ENCODE data around the gene GSG1.
A peak's percentile ranks its signal among the peaks of the same experiment; 100 is the strongest.
"Not testable (repeated sequence)": the region's sequence is repeated elsewhere in the genome, so short reads cannot be mapped to it uniquely, and the experiment has no call there.

GSG1 gene

DNA sequence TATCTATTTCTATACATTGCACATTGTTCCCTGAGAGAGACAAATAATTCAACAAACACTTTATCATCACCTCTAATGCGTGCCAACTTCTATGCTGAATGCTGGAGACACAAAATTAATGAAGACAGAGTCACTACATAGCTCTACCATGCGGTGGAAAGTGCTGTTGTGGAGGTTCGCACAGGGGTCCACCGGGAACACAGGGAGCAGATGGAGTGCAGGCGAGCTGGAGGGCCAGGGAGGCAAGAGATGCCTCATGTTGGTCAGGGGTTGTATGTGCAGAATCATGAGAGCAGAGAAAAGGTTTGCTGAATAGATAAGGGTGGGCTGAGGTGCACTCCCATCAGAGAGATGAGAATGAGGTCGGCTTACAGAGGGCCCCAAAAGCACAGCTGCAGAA is 34.1 kb downstream of the GSG1 start:
- Mint-ChIP-seq H3K36me3 (ENCODE audit: low read depth) (peaks cover 49% of the 10 kb centered on the region), H3K4me1 (ENCODE audit: low read depth) (peaks cover 4% of the 10 kb centered on the region), H3K4me3 (no peak overlapping the region), H3K27me3 (no peaks in the 10 kb centered on the region), H3K9me3 (no peaks in the 10 kb centered on the region), H3K27ac (no peak overlapping the region)
- DNase-seq, result no peak

GRCh38 chr12:13067322-13067721 is 36.1 kb downstream of the GSG1 start:
- peaks cover 48% of the 10 kb centered on the region for H3K36me3 Mint-ChIP-seq (ENCODE audit: low read depth)
- no peak overlapping the region for H3K4me3 Mint-ChIP-seq
- no peak for DNase-seq
- H3K27me3 Mint-ChIP-seq, result no peaks in the 10 kb centered on the region
- no peaks in the 10 kb centered on the region for H3K9me3 Mint-ChIP-seq
- H3K27ac Mint-ChIP-seq, result no peak overlapping the region
- peaks cover 4% of the 10 kb centered on the region for H3K4me1 Mint-ChIP-seq (ENCODE audit: low read depth)

DNA sequence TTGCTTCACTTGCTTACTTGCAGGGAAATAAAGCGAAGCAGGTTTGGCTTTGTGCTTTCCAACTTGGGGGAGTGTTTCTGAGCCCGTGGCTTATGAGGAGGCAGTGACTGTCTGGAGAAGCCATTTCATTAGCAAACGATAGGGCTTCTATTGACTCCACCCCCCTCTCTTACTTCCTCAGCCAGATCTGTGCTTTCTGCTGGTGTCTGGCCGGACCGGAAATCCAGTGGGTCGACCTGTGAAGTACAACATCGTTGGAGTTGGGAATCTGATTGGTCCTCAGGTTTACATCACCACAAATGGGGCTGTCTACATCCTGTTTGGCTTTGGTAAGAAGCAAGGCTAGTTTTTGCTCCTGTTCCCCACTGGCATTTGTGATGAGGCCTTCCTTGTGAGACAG is 37.0 kb downstream of the GSG1 start:
- H3K36me3 Mint-ChIP-seq (ENCODE audit: low read depth), result peaks cover 50% of the 10 kb centered on the region
- no peak for DNase-seq

DNA sequence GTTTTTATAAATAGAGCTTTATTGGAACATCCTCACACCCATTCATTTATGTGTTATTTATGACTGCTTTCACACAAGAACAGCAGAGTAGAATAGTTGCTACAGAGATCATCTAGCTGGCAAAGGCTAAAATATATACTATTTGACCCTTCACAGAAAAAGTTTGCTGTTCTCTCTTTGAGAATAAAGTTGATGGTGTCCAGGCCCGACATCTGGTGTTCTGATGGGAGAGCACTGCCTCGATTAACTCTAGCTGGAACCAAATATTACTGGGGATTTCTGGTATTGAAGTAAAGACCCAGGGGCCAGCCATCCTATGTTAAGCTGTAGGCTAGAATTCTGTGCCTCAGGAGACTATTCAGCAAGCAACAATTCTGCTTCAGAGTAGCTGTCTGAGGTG is 37.5 kb downstream of the GSG1 start:
- no peaks in the 10 kb centered on the region for H3K9me3 Mint-ChIP-seq
- no peaks in the 10 kb centered on the region for H3K27me3 Mint-ChIP-seq
- no peak overlapping the region for H3K27ac Mint-ChIP-seq
- DNase-seq, result no peak
- H3K4me3 Mint-ChIP-seq, result no peak overlapping the region
- peaks cover 48% of the 10 kb centered on the region for H3K36me3 Mint-ChIP-seq (ENCODE audit: low read depth)
- peaks cover 4% of the 10 kb centered on the region for H3K4me1 Mint-ChIP-seq (ENCODE audit: low read depth)

More for the DNA sequence above, 37.0 kb downstream of the GSG1 start:
- no peaks in the 10 kb centered on the region for H3K27me3 Mint-ChIP-seq
- no peak overlapping the region for H3K4me3 Mint-ChIP-seq
- no peak overlapping the region for H3K27ac Mint-ChIP-seq
- no peaks in the 10 kb centered on the region for H3K9me3 Mint-ChIP-seq
- H3K4me1 Mint-ChIP-seq (ENCODE audit: low read depth), result peaks cover 4% of the 10 kb centered on the region

DNA sequence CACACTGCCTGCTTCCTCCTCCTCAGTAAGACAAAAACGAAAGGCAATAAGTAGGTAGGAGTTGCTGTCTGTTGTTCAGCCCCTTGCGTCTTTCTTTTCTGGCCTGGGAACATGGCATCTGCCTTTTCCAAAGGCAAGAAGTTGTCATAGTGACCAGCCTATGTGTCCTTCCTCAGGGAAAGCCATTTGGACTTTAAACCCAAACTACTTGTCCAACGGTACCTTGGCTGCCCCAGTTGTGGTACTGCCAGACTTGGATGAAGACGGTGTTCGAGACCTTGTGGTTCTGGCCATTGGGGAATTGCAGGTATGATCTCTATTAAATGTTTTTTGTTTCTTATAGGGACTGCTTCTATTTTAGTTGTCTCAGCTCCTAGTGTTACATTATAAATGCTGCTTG is 40.8 kb downstream of the GSG1 start:
- no peaks in the 10 kb centered on the region for H3K9me3 Mint-ChIP-seq
- DNase-seq, result no peak
- no peaks in the 10 kb centered on the region for H3K27me3 Mint-ChIP-seq
- no peak overlapping the region for H3K27ac Mint-ChIP-seq
- peaks cover 4% of the 10 kb centered on the region for H3K4me1 Mint-ChIP-seq (ENCODE audit: low read depth)
- peaks cover 51% of the 10 kb centered on the region for H3K36me3 Mint-ChIP-seq (ENCODE audit: low read depth)
- H3K4me3 Mint-ChIP-seq, result no peak overlapping the region

GRCh38 chr12:13061377-13061776 is 42.1 kb downstream of the GSG1 start:
- Mint-ChIP-seq H3K9me3 (no peaks in the 10 kb centered on the region), H3K36me3 (ENCODE audit: low read depth) (peaks cover 45% of the 10 kb centered on the region), H3K4me3 (no peak overlapping the region), H3K4me1 (ENCODE audit: low read depth) (no peaks in the 10 kb centered on the region), H3K27ac (no peak overlapping the region), H3K27me3 (no peaks in the 10 kb centered on the region)
- DNase-seq, result no peak

DNA sequence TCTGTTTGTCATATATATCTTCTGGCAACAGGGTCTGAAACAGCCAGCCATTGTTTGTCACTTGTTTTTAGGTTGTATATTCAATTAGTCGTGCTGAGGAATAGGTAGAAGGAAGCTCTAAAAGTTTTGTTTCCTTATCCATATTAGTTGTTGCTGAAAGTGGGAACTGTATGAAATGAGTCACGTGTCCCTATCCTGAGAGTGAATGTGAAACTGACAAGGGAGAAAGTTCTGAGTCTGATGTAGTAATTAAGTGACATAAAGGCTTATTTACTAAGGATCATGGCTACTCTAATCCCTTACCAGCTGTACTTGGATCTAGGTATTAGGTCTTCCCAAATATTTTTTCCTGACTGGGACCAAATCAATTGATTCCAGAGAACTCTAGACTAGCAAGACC is 42.9 kb downstream of the GSG1 start:
- no peaks in the 10 kb centered on the region for H3K9me3 Mint-ChIP-seq
- peaks cover 46% of the 10 kb centered on the region for H3K36me3 Mint-ChIP-seq (ENCODE audit: low read depth)
- H3K4me3 Mint-ChIP-seq, result no peak overlapping the region
- H3K27me3 Mint-ChIP-seq, result no peaks in the 10 kb centered on the region
- H3K4me1 Mint-ChIP-seq (ENCODE audit: low read depth), result no peaks in the 10 kb centered on the region
- H3K27ac Mint-ChIP-seq, result no peak overlapping the region
- no peak for DNase-seq

GRCh38 chr12:13053617-13054016 is 49.9 kb downstream of the GSG1 start:
- H3K4me3 Mint-ChIP-seq; H3K27me3 Mint-ChIP-seq; H3K36me3 Mint-ChIP-seq (ENCODE audit: low read depth); DNase-seq; H3K27ac Mint-ChIP-seq; H3K9me3 Mint-ChIP-seq: not testable (repeated sequence)
- peaks cover 13% of the 10 kb centered on the region for H3K4me1 Mint-ChIP-seq (ENCODE audit: low read depth)

- H3K4me1 Mint-ChIP-seq (ENCODE audit: low read depth), result peaks cover 15% of the 10 kb centered on the region
- no peaks in the 10 kb centered on the region for H3K27me3 Mint-ChIP-seq
- DNase-seq, result no peak
- H3K27ac Mint-ChIP-seq, result no peak overlapping the region
- no peak overlapping the region for H3K4me3 Mint-ChIP-seq
- peaks cover 8% of the 10 kb centered on the region for H3K9me3 Mint-ChIP-seq
- H3K36me3 Mint-ChIP-seq (ENCODE audit: low read depth), result peaks cover 2% of the 10 kb centered on the region
These were observed 51.0 kb downstream of the GSG1 start for GRCh38 chr12:13052421-13052820.

DNA sequence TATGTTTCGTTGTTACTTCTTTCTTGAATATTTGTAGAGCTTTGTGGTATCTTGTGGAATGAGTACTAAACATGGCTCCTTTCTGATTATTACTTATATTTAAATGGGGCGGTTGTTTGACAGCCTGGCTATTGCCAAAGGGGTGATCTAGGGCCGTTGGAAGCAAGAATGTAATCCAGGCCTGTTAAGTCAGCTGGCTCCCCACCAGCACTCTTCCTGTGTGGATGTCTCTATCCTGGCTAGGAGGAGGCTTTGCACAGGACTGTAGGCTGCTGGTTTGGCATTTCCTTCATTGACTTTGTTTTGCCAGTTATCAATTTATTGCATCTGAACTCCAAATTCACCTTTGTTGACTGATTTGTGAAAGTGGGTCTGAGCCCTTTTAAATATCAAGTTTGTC is 53.7 kb downstream of the GSG1 start:
- H3K4me3 Mint-ChIP-seq, result no peak overlapping the region
- H3K9me3 Mint-ChIP-seq, result peaks cover 8% of the 10 kb centered on the region
- no peak for DNase-seq
- H3K4me1 Mint-ChIP-seq (ENCODE audit: low read depth), result peaks cover 33% of the 10 kb centered on the region
- no peaks in the 10 kb centered on the region for H3K27me3 Mint-ChIP-seq
- H3K36me3 Mint-ChIP-seq (ENCODE audit: low read depth), result no peaks in the 10 kb centered on the region
- no peak overlapping the region for H3K27ac Mint-ChIP-seq

DNA sequence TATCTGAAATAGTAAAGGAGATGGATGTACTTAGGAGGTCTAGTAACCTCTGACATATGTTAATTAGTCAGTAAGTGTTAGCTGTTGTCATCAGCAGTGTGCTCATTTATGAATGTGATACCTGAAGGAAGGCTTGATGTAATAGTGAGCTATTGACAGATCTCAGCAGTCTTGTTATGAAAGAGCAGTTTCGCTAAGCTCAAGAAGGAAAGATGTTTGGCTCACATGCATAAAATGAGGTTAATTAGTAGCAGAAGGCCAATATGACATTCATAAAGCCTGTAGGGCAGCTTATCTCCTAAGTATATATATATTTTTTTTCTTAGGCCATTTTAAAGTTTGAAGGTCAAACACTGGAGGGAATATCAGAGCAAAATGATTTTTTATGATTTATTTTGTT is 56.5 kb downstream of the GSG1 start:
- Mint-ChIP-seq H3K9me3 (no peaks in the 10 kb centered on the region), H3K4me1 (ENCODE audit: low read depth) (peaks cover 32% of the 10 kb centered on the region), H3K36me3 (ENCODE audit: low read depth) (peaks cover 2% of the 10 kb centered on the region), H3K4me3 (no peak overlapping the region), H3K27ac (no peak overlapping the region), H3K27me3 (peaks cover 14% of the 10 kb centered on the region)
- no peak for DNase-seq

DNA sequence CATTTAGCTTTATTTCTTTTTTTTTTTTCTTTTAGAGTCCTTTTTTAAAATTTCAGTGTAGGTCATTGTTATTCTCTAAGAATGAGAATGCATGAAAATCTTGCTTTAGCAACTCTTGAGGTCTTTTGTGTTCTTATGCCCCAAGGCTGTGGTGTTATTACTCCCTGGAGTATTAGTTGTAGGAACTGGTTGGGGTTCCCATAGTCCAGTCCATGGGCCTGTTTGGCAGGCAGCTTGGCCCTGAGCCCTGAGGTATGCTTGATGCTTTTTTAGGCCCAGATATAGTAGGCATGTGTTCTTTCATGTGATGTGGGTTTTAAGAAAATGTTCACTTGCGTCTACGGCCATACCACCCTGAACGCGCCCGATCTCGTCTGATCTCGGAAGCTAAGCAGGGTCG is 57.7 kb downstream of the GSG1 start:
- no peak for DNase-seq
- no peak overlapping the region for H3K27ac Mint-ChIP-seq
- peak overlapping the region; percentile 83 for H3K4me3 Mint-ChIP-seq
- H3K27me3 Mint-ChIP-seq, result peaks cover 14% of the 10 kb centered on the region
- peaks cover 31% of the 10 kb centered on the region for H3K4me1 Mint-ChIP-seq (ENCODE audit: low read depth)
- no peaks in the 10 kb centered on the region for H3K9me3 Mint-ChIP-seq
- peaks cover 2% of the 10 kb centered on the region for H3K36me3 Mint-ChIP-seq (ENCODE audit: low read depth)

GRCh38 chr12:13044906-13045299 is 58.6 kb downstream of the GSG1 start:
- Mint-ChIP-seq H3K27me3 (peaks cover 14% of the 10 kb centered on the region), H3K4me3 (peak overlapping the region; percentile 83), H3K9me3 (no peaks in the 10 kb centered on the region), H3K4me1 (ENCODE audit: low read depth) (peaks cover 31% of the 10 kb centered on the region), H3K36me3 (ENCODE audit: low read depth) (peaks cover 2% of the 10 kb centered on the region), H3K27ac (peak overlapping the region; percentile 72)
- DNase-seq, result no peak

DNA sequence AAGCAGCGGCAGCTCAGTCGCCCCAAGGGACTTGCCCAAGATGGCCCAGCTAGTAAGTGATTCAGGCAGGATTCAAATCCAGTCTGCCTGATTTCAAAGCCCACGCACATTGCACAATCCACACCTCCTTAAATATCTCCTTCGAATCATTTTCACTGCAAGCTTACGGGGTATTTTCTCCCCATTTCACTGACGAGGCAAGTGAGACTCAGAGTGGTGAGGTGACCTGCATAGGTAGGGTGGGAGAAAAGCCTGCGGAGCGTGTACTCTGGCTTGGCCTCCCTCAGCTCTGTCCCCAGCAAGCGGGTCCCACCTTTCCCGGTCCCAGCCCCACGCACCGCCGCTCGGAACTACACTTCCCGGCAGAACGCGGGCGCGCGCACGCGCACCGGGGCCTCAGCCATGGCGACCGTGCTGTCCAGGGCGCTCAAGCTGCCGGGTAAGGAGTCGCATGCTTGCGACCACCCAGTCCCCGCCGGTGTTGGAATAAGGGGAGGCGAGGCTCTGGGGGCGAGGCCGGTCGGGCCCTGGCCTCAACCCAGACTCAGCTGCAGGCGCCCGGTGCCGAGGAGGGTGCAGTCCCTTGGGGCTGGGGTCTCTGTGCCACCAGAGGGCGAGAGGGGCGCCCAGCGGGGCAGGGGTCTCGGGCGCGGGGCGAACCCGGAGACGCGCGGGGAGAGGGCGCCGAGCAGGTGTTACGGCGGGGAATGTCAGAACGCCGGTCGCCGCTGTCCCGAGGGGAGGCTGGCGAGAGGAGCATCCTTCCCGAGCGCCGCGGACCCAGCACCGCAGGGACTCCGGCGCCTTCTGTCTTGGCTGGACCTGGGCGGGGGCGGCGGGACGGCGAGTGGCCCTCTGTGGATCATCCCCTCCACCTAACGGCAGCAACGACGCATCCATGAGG is 59.2 kb downstream of the GSG1 start, which contains the start of gene FAM234B:
TSS of gene FAM234B (plus strand) at position 380 of the 904 bp plus-strand sequence. CDS start at position 403, 23 bp downstream.
- H3K9me3 Mint-ChIP-seq, result no peaks in the 10 kb centered on the region
- peaks cover 2% of the 10 kb centered on the region for H3K36me3 Mint-ChIP-seq (ENCODE audit: low read depth)
- H3K27ac Mint-ChIP-seq, result peak within 1 kb of the TSS; percentile 82
- H3K27me3 Mint-ChIP-seq, result peaks cover 14% of the 10 kb centered on the region
- DNase-seq, result peak; percentile 86
- H3K4me3 Mint-ChIP-seq, result peak within 1 kb of the TSS; percentile 83
- peaks cover 29% of the 10 kb centered on the region for H3K4me1 Mint-ChIP-seq (ENCODE audit: low read depth)

DNA sequence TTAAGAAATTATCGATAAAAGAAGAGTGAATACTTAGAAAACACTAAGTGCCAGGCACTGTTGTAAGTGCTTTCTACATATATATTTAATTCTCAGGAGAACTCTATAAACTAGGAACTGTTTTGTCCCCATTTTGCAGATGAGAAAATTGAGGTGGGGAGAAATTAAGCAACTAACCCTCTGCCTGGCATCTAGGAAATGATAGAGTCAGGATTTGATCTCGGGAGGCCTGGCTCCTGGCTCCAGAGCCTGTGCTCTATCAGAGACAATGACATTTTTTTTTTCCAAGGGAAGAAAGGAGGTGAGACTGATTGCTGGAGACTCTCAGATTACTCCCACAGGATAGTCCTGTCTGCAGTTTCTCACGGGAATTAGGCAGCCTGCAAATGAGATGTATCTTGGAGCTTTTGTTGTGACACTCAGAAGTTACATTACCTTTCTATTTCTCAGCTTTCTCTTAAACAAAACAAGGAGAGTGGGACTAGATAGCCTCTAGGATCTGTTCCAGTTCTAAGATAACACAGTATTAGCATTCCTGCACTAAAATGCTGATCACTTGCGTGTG is 60.7 kb downstream of the GSG1 start:
- Mint-ChIP-seq H3K27ac (no peak overlapping the region), H3K4me1 (ENCODE audit: low read depth) (peaks cover 25% of the 10 kb centered on the region), H3K4me3 (no peak overlapping the region), H3K36me3 (ENCODE audit: low read depth) (peaks cover 2% of the 10 kb centered on the region), H3K9me3 (no peaks in the 10 kb centered on the region), H3K27me3 (peaks cover 14% of the 10 kb centered on the region)
- no peak for DNase-seq

Data from activated T-cell treated with anti-CD3 and anti-CD28 coated beads, Interleukin-2, amount 50 U/mL, for 24 hours (primary cell).